ENCODE measurements around the gene ALS2CL.
A peak's percentile ranks its signal among the peaks of the same experiment; 100 is the strongest.

ALS2CL gene

DNA sequence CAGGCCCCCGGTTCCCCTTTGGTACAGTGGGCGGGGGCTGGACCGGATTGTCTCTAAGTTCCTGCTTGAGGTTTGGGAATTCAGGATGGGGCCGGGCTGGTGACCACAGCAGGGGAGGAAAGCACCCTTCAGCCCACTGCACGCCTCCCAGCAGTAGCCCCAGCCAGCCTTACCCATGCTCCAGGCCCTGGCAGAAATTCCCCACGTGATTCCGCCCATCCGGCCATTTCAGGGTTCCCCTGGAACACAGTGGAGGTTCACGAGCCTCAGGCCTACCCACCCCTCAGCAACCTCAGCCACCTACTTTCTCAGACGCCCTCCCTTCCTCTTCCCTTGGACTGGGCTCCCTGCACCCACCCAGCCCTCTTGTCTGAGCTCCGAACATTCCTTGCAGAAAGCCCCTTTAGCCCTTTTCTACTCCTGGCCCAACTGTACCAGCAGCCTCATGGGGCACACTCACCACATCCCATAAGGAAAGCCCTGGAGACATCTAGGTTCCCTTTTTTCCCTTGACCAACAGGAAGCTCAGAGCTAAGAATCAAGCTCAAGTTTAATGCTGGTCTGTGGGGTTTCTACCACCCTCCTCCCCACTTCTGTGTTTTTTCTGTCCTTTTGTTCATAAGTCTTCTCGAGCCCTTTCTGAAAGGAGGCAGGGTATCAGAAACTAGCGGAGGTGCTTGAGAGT is 11.5 kb downstream of the ALS2CL start:
- Histone ChIP-seq H3K79me1 (ENCODE audit: low read depth, low read length) (no peaks in the 10 kb centered on the region), H3K36me3 (replicated peaks in 1 of 2; ENCODE audit: control insufficient read depth in 2 of 2, insufficient read depth in 2 of 2, low read length in 2 of 2) (no peaks in the 10 kb centered on the region)
- no CpG with 5 or more reads among the region's 13 CpGs for WGBS, 2 donors (ENCODE audit: extremely low coverage in 2 of 2, insufficient read length in 2 of 2, insufficient replicate concordance in 1 of 2)

DNA sequence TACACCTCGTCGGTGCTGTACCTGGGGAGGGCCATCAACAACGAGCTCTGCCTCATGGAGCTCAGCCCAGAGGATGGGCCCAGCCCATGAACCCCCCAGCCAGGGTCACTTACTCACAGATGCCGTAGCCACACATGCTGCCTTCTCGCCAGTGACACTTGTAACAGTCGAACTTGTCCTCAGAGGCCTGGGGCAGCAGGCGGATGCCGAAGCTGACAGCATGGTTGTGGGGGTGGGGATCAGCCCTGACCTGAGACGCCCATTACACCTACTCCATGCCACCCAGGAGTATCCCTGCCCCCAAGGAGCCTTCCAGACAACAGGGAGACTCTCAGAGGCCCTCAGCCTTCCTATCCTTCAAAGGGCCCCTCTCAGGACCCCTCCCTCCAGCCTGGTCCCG is 12.1 kb downstream of the ALS2CL start:
- Histone ChIP-seq H3K27ac (replicated peaks; ENCODE audit: low read length) (no peak overlapping the region), H2BK5ac (ENCODE audit: low read length) (peak overlapping the region; percentile 46), H3K23ac (ENCODE audit: low read depth, low read length, poor library complexity) (peak overlapping the region; percentile 17), H3K4me1 (ENCODE audit: control insufficient read depth in 2 of 2, insufficient read depth in 1 of 2, low read depth in 1 of 2, low read length in 2 of 2) (peaks cover 0 to 10% of the 10 kb centered on the region in 2 donors), H3K36me3 (replicated peaks in 1 of 2; ENCODE audit: control insufficient read depth in 2 of 2, insufficient read depth in 2 of 2, low read length in 2 of 2) (no peaks in the 10 kb centered on the region), H3K4me3 (ENCODE audit: low read length in 2 of 2) (no peak overlapping the region), H2AFZ (ENCODE audit: low read length) (no peak overlapping the region), H2AK5ac (ENCODE audit: low read depth, low read length) (peak overlapping the region; percentile 90), H2BK15ac (ENCODE audit: low read length) (peak overlapping the region; percentile 9), H3K9me3 (replicated peaks in 1 of 2; ENCODE audit: control insufficient read depth in 2 of 2, insufficient read depth in 1 of 2, low read depth in 1 of 2, low read length in 2 of 2) (peaks cover 0 to 2% of the 10 kb centered on the region in 2 donors), H2BK120ac (ENCODE audit: low read depth, low read length) (no peak overlapping the region), H3K4ac (ENCODE audit: low read length) (peak overlapping the region; percentile 42), H4K91ac (ENCODE audit: low read depth, low read length, poor library complexity) (no peak overlapping the region), H3K79me1 (ENCODE audit: low read depth, low read length) (no peaks in the 10 kb centered on the region), H3K27me3 (ENCODE audit: control insufficient read depth in 3 of 3, insufficient read depth in 3 of 3, low read depth in 1 of 3, low read length in 3 of 3) (no peaks in the 10 kb centered on the region), H2BK12ac (ENCODE audit: low read length) (no peak overlapping the region), H3K14ac (ENCODE audit: low read length) (no peak overlapping the region), H4K8ac (ENCODE audit: low read depth, low read length) (peak overlapping the region; percentile 24), H3K18ac (ENCODE audit: low read length) (peak overlapping the region; percentile 52), H3K9ac (ENCODE audit: low read depth, low read length, poor library complexity) (no peak overlapping the region), H3K4me2 (ENCODE audit: insufficient read depth, low read length, poor library complexity, severe bottlenecking) (no peak overlapping the region)
- WGBS, 2 donors (ENCODE audit: extremely low coverage in 2 of 2, insufficient read length in 2 of 2, insufficient replicate concordance in 1 of 2), result no CpG with 5 or more reads among the region's 10 CpGs
- DNase-seq (ENCODE audit: low spot score), result no peak

More for the DNA sequence above, 11.5 kb downstream of the ALS2CL start:
- Histone ChIP-seq H3K4ac (ENCODE audit: low read length) (no peak overlapping the region), H2BK120ac (ENCODE audit: low read depth, low read length) (no peak overlapping the region), H2BK12ac (ENCODE audit: low read length) (no peak overlapping the region), H3K4me1 (ENCODE audit: control insufficient read depth in 2 of 2, insufficient read depth in 1 of 2, low read depth in 1 of 2, low read length in 2 of 2) (peaks cover 0 to 10% of the 10 kb centered on the region in 2 donors), H3K14ac (ENCODE audit: low read length) (no peak overlapping the region), H2BK5ac (ENCODE audit: low read length) (no peak overlapping the region), H3K9me3 (replicated peaks in 1 of 2; ENCODE audit: control insufficient read depth in 2 of 2, insufficient read depth in 1 of 2, low read depth in 1 of 2, low read length in 2 of 2) (peaks cover 0 to 2% of the 10 kb centered on the region in 2 donors), H3K27ac (replicated peaks; ENCODE audit: low read length) (no peak overlapping the region), H2AFZ (ENCODE audit: low read length) (no peak overlapping the region), H3K23ac (ENCODE audit: low read depth, low read length, poor library complexity) (no peak overlapping the region), H4K8ac (ENCODE audit: low read depth, low read length) (peak overlapping the region; percentile 24), H3K27me3 (ENCODE audit: control insufficient read depth in 3 of 3, insufficient read depth in 3 of 3, low read depth in 1 of 3, low read length in 3 of 3) (no peaks in the 10 kb centered on the region), H3K18ac (ENCODE audit: low read length) (peak overlapping the region; percentile 52), H3K4me2 (ENCODE audit: insufficient read depth, low read length, poor library complexity, severe bottlenecking) (no peak overlapping the region), H3K9ac (ENCODE audit: low read depth, low read length, poor library complexity) (no peak overlapping the region), H4K91ac (ENCODE audit: low read depth, low read length, poor library complexity) (no peak overlapping the region), H2BK15ac (ENCODE audit: low read length) (peak overlapping the region; percentile 9), H2AK5ac (ENCODE audit: low read depth, low read length) (peak overlapping the region; percentile 90), H3K4me3 (ENCODE audit: low read length in 2 of 2) (no peak overlapping the region)
- no peak for DNase-seq (ENCODE audit: low spot score)

- Histone ChIP-seq H2AFZ (ENCODE audit: low read length) (no peak overlapping the region), H3K79me1 (ENCODE audit: low read depth, low read length) (peaks cover 2% of the 10 kb centered on the region), H3K27me3 (ENCODE audit: control insufficient read depth in 3 of 3, insufficient read depth in 3 of 3, low read depth in 1 of 3, low read length in 3 of 3) (no peaks in the 10 kb centered on the region), H2BK5ac (ENCODE audit: low read length) (peak overlapping the region; percentile 46), H3K4me3 (ENCODE audit: low read length in 2 of 2) (no peak overlapping the region), H2AK5ac (ENCODE audit: low read depth, low read length) (peak overlapping the region; percentile 90), H4K91ac (ENCODE audit: low read depth, low read length, poor library complexity) (no peak overlapping the region), H3K36me3 (replicated peaks in 1 of 2; ENCODE audit: control insufficient read depth in 2 of 2, insufficient read depth in 2 of 2, low read length in 2 of 2) (no peaks in the 10 kb centered on the region), H3K18ac (ENCODE audit: low read length) (peak overlapping the region; percentile 52), H4K8ac (ENCODE audit: low read depth, low read length) (no peak overlapping the region), H2BK120ac (ENCODE audit: low read depth, low read length) (peak overlapping the region; percentile 49), H3K14ac (ENCODE audit: low read length) (no peak overlapping the region), H3K27ac (replicated peaks; ENCODE audit: low read length) (no peak overlapping the region), H2BK15ac (ENCODE audit: low read length) (peak overlapping the region; percentile 62), H2BK12ac (ENCODE audit: low read length) (peak overlapping the region; percentile 80), H3K4ac (ENCODE audit: low read length) (no peak overlapping the region), H3K9me3 (replicated peaks in 1 of 2; ENCODE audit: control insufficient read depth in 2 of 2, insufficient read depth in 1 of 2, low read depth in 1 of 2, low read length in 2 of 2) (peaks cover 0 to 2% of the 10 kb centered on the region in 2 donors), H3K4me2 (ENCODE audit: insufficient read depth, low read length, poor library complexity, severe bottlenecking) (no peak overlapping the region), H3K9ac (ENCODE audit: low read depth, low read length, poor library complexity) (peak overlapping the region; percentile 24), H3K23ac (ENCODE audit: low read depth, low read length, poor library complexity) (no peak overlapping the region), H3K4me1 (ENCODE audit: control insufficient read depth in 2 of 2, insufficient read depth in 1 of 2, low read depth in 1 of 2, low read length in 2 of 2) (peaks cover 0 to 10% of the 10 kb centered on the region in 2 donors)
- no peak for DNase-seq (ENCODE audit: low spot score)
- WGBS, 2 donors (ENCODE audit: extremely low coverage in 2 of 2, insufficient read length in 2 of 2, insufficient replicate concordance in 1 of 2), result no CpG with 5 or more reads among the region's 9 CpGs
These were observed 13.1 kb downstream of the ALS2CL start for GRCh38 chr3:46680298-46680826.

GRCh38 chr3:46679681-46680080 is 13.8 kb downstream of the ALS2CL start:
- no peak for DNase-seq (ENCODE audit: low spot score)
- H2AFZ ChIP-seq (ENCODE audit: low read length), result no peak overlapping the region
- H3K36me3 ChIP-seq (replicated peaks in 1 of 2; ENCODE audit: control insufficient read depth in 2 of 2, insufficient read depth in 2 of 2, low read length in 2 of 2), result no peaks in the 10 kb centered on the region
- H3K4ac ChIP-seq (ENCODE audit: low read length), result no peak overlapping the region
- H2AK5ac ChIP-seq (ENCODE audit: low read depth, low read length), result no peak overlapping the region
- H3K9ac ChIP-seq (ENCODE audit: low read depth, low read length, poor library complexity), result no peak overlapping the region
- H3K27me3 ChIP-seq (ENCODE audit: control insufficient read depth in 3 of 3, insufficient read depth in 3 of 3, low read depth in 1 of 3, low read length in 3 of 3), result no peaks in the 10 kb centered on the region
- H3K4me1 ChIP-seq (ENCODE audit: control insufficient read depth in 2 of 2, insufficient read depth in 1 of 2, low read depth in 1 of 2, low read length in 2 of 2), result peaks cover 0 to 10% of the 10 kb centered on the region in 2 donors
- H4K8ac ChIP-seq (ENCODE audit: low read depth, low read length), result no peak overlapping the region
- H3K27ac ChIP-seq (replicated peaks; ENCODE audit: low read length), result no peak overlapping the region
- H4K91ac ChIP-seq (ENCODE audit: low read depth, low read length, poor library complexity), result no peak overlapping the region
- WGBS, 2 donors (ENCODE audit: extremely low coverage in 2 of 2, insufficient read length in 2 of 2, insufficient replicate concordance in 1 of 2), result no CpG with 5 or more reads among the region's 5 CpGs
- no peak overlapping the region for H2BK15ac ChIP-seq (ENCODE audit: low read length)
- H3K79me1 ChIP-seq (ENCODE audit: low read depth, low read length), result peaks cover 2% of the 10 kb centered on the region
- H3K14ac ChIP-seq (ENCODE audit: low read length), result no peak overlapping the region
- H3K9me3 ChIP-seq (replicated peaks in 1 of 2; ENCODE audit: control insufficient read depth in 2 of 2, insufficient read depth in 1 of 2, low read depth in 1 of 2, low read length in 2 of 2), result no peaks in the 10 kb centered on the region
- no peak overlapping the region for H3K23ac ChIP-seq (ENCODE audit: low read depth, low read length, poor library complexity)
- no peak overlapping the region for H2BK5ac ChIP-seq (ENCODE audit: low read length)
- H2BK120ac ChIP-seq (ENCODE audit: low read depth, low read length), result no peak overlapping the region
- no peak overlapping the region for H3K4me3 ChIP-seq (ENCODE audit: low read length in 2 of 2)
- H3K18ac ChIP-seq (ENCODE audit: low read length), result no peak overlapping the region
- H3K4me2 ChIP-seq (ENCODE audit: insufficient read depth, low read length, poor library complexity, severe bottlenecking), result no peak overlapping the region
- no peak overlapping the region for H2BK12ac ChIP-seq (ENCODE audit: low read length)
